Left cardiac atrium (tissue), 4 donors: ENCODE measurements around the gene ARHGEF4. TPM values are rescaled to one million over a fixed set of nuclear protein-coding genes. Genes with fewer than 3 reads are reported as not detected.
A peak's percentile ranks its signal among the peaks of the same experiment; 100 is the strongest.

ENCODE experiments used
- ATAC-seq, 2 donors: fragments of 200-7000 bp; cut with Tn5 transposase; one replicate each; pipeline ENCODE4 v1.9.1; 2020; ENCODE audit warnings: mild to moderate bottlenecking in 2 of 2, moderate library complexity in 2 of 2
- DNase-seq: peaks from one replicate; pipeline ENCODE4 v3.0.0-alpha.2; 2020
- intact Hi-C, 2 donors: fragments of 100-400 bp; cut with DNase I; formaldehyde crosslinking; loops; one replicate each; pipeline versions ENCODE4 v1.14.1 to v1.15.1; 2022 to 2023
- total RNA-seq, 2 donors: library from RNA; stranded (reverse); fragmentation: NEBNext Ultra II Directional; extraction: Animal tissue kit (Norgen Biotek cat#: 25700); gene quantifications; one replicate each; pipeline ENCODE4 v1.2.1, GENCODE V29; 2021
- donor health status: DM: no; HTN: yes; CAD: no.
- donor health status: DM: no; HTN: yes; CAD: no; lungs with severe emphysema.
- donor health status: DM: yes; HTN: yes; CAD: no.
- donor health status: Dilated cardiomyopathy.

The ARHGEF4 gene
- total RNA-seq, 2 donors from 2014 or later: 3.9 to 8.3 TPM

- intact Hi-C loops: no loop called here
- ATAC-seq (no peak), DNase-seq (no peak)
Measured at GRCh38 chr2:130810490-130810889, 26.2 kb upstream of the ARHGEF4 start.

DNA sequence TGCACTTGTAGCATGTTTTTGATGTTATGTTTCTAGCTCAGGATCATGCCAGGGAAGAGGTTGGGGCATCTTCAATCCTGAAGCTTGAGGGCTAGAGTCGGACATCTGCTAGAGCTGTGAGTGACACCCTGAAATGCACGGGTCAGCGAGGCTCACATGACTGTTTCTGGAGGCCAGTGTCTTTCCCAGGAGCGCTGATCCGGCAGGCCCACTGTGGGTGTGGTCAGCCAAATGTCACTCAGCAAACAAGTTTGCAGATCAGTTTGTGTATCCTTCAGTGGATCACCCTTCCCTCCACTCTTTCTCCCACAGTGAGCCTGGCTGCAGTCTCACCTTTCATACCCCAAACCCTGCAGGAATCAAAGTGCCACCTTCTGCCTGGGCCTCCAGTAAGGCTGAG, 23.0 kb upstream of the ARHGEF4 start:
- no peak for ATAC-seq

DNA sequence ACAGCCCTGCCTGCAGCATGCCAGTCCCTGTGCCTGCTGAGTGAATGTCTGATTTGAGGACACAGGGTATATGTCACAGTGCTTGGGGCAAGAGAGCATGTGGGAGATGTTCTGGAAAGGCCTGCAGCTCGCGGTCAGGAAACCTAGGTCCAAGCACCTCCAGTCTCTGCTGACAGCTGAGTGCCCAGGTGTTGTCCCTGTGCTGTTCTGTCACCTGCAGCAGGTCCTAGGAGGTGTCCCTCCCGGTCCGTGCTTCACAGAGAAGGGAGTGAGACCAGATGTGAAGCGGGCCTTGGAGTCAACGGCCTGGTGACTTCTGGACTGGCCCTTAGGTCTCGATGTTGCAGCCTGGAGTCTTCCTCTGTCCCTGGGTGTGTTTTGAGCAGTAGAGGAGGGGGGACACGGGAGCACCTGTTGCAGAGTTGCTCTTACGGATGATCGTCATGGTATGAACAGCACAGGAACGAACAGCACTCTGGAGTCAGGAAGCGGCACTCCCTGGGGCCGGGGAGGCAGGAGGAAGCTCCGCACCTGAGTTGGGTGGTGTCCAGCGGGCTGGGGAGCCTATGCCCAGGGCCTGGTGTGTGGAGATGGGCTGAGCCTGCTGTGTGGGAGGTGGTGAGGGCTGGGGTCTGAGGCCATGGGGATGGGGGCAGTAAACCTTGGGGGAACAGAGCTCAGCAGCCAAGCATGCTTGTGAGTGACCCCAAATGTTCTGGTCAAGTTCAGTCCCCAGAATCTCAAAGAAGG, 21.6 kb upstream of the ARHGEF4 start:
- intact Hi-C loops: no loop called here
- ATAC-seq (no peak), DNase-seq (no peak)

More for the DNA sequence above, 23.0 kb upstream of the ARHGEF4 start:
- no peak for DNase-seq
- intact Hi-C loops: no loop called here

- intact Hi-C loops: no loop called here
- no peak for DNase-seq
- no peak for ATAC-seq
Measured at GRCh38 chr2:130818809-130819208, 17.9 kb upstream of the ARHGEF4 start.

- intact Hi-C loops: no loop called here
- DNase-seq (no peak), ATAC-seq (no peak)
Measured at GRCh38 chr2:130819226-130819607, 17.5 kb upstream of the ARHGEF4 start.

- intact Hi-C loops: no loop called here
- no peak for DNase-seq
Measured at GRCh38 chr2:130819608-130820278, 17.0 kb upstream of the ARHGEF4 start.

GRCh38 chr2:130820279-130820861, 16.3 kb upstream of the ARHGEF4 start:
- intact Hi-C loops: no loop called here
- no peak for DNase-seq
- ATAC-seq: peak; percentile 49 to 57

More at GRCh38 chr2:130819608-130820278, 17.0 kb upstream of the ARHGEF4 start:
- peak; percentile 70 to 76 for ATAC-seq

DNA sequence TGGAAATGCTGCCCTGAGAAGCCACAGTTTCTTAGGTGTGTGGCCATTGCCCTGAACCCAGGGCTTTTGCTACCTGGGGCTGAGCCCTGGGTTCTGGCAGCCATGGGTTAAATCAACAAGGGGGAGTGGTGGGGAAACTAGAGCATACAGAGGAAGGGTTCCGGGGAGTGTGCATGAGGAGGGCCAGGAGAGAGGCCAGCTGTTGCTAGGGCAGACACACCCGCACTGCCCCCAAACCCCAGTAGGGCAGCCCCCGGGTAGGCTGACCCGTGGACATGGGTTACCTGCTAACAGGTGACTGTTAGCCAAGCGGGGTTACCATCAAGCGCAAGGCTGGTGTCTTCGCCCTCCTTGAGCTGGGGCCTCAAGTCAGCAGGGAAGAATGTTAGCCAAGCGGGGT, 14.8 kb upstream of the ARHGEF4 start:
- no peak for DNase-seq
- intact Hi-C loops: no loop called here
- no peak for ATAC-seq

DNA sequence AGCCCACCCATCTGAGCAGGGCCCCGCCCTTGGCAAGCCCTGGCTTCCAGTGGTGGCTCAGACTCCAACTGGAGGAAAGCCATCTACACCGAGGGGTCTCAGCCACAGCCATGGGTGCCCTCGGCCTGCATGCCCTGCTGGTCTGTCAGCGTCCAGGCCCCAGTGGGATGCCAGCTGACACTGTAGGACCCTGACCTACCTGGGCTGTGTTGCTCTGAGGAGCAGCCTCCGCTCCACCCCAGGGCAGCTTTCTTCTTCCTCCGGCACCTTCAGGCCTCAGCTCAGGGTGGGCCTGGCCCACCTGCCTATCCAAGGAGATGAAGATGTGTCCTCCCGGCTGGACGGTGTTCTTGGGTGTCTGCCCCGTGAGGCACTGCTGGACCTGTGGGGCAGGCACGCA, 13.9 kb upstream of the ARHGEF4 start:
- intact Hi-C loops: no loop called here
- ATAC-seq (no peak), DNase-seq (no peak)

GRCh38 chr2:130823171-130823885, 13.4 kb upstream of the ARHGEF4 start:
- DNase-seq (no peak), ATAC-seq (no peak)
- intact Hi-C loops: no loop called here

GRCh38 chr2:130823886-130824491, 12.7 kb upstream of the ARHGEF4 start:
- no peak for DNase-seq
- intact Hi-C loops: no loop called here
- ATAC-seq: no peak

DNA sequence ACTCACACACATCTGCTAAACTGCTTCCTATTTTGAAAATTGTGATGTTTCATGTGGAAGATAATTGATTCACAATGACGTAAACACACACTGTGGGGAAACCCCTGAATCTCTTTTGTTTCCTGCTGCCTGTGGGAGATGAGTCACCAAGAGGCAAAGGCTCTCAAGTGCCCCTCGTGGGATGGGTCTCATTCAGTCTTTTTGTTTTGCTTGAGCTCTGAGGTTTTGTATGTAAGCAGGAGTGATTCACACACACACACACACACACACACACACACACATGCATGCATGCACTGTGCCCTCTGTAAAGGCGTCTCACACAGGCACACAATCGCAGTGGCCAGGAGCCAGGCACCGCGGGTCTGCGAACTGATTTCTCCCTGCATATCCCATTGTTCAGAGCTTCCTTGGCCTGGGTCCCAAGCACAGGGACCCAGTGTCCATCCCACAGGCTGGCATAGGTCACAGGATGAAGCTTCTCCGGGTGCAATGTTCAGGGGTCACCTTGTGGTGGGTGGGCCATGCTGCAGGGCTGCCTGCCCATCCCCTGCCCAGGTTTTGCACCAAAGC, 12.1 kb upstream of the ARHGEF4 start:
- ATAC-seq (no peak), DNase-seq (no peak)
- intact Hi-C loops: no loop called here

- intact Hi-C loops: no loop called here
- DNase-seq (no peak), ATAC-seq (no peak)
Measured at GRCh38 chr2:130825231-130825965, 11.3 kb upstream of the ARHGEF4 start.

DNA sequence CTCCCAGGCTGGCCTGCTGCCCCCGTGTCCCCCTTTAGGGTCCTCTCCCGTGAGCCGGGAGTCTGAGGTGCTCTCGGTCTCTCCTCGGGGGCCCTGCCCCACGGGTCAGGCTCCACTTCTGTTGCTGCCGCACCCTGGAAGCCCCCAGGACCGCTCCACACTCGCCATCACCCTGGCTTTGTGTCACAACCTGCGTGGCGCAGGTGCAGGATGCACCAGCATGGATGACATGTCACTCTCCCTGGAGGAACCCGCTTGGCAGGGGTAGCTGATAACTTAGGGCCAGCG, 10.8 kb upstream of the ARHGEF4 start:
- no peak for ATAC-seq
- no peak for DNase-seq
- intact Hi-C loops: no loop called here

DNA sequence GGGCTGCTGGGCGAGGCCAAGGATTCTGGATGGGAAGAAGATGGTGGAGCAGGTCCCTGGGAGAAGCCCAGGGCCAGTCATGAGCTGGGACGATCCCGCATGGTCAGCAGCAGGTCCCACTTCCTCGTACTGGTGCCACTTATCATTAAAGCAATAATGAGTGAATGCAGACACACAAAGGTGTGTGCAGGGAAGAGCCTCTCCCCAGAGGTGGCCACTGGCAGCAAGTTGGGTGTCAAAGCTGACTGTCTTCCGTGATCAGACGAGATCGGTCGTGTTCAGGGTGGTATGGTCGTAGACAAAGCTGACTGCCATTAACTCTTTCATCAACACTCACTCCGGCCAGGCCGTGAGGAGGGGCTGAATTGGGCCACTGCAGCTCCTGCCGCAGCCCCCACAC, 10.3 kb upstream of the ARHGEF4 start:
- ATAC-seq (no peak), DNase-seq (no peak)
- intact Hi-C loops: no loop called here

DNA sequence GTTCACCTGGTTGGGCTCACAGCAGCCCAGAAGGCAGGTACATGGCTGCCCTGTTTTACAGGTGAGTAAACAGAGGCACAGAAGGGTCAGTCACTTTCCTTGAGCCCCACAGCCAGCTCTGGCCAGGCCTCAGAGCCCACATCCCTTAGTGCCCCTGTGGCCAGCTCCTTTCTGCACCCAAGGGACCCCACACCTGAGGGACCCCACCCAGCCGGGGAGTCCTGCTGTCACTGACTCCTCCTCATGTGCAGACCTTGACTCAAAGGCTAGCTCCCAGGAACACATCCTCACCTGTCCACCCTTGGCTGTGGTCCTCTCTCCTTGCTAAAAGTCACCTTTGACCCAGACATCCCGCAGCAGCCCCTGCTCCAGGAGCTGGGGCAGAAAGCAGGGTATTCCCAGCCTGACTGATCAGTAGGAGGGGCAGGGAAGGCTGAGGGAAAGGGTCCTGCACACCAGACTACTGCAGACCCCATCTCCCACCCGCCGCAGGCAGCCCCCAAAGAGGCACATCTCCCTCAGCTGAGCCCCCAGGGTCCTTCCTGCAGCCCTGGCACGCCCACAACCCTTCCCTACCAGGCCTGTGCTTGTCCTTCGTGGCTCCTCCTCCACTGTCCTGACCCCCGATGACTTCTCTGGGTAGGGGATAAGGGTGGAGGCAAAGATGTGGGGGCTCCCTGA, 9.8 kb upstream of the ARHGEF4 start:
- ATAC-seq (no peak), DNase-seq (no peak)
- intact Hi-C loops: no loop called here

DNA sequence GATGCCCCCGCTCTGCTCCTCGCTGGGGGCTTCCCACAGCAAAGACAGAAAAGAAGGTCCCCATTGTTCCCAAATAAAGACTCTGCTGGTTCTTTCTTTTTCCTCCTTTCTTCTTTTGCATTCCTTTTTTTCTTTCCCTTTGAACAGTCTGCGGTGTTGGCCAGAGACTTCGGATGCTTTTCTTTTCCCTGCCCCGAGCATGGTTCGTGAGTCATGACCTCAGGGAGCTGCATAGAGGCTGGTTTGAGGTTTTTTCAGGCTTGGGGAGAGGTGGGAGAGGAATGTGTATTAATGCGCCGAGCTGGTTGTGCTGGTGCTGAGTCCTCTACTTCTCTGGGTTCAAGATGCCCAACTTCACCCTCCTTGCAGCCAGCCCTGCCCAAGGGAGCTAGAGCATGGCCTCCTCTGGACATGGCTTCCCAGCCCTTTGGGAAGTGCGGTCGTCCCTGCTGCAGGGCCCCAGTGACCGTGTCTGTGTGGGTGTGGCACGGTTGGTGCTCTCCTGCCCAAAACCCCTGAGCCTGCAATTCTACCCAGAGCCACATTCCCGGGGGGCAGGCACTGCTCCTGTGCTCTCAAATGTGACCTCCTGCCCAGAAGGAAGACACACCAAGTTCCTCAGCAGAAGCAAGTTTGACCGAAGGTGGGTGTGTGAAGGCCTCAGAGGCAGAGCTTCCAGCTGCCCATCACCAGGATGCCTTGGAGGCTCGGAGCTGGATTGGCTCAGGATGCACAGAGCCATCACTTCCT, 9.0 kb upstream of the ARHGEF4 start:
- DNase-seq (no peak), ATAC-seq (no peak)
- intact Hi-C loops: no loop called here

- no peak for DNase-seq
- intact Hi-C loops: no loop called here
- no peak for ATAC-seq
Measured at GRCh38 chr2:130828461-130828860, 8.3 kb upstream of the ARHGEF4 start.
